HL-60/S4 treated with retinoic acid at 250 ng/mL for 4 days and 3 days (cell line): ENCODE data around the gene RPS6KA2.

Experiments used
- in situ Hi-C: fragments of 300-500 bp; cut with MboI; formaldehyde crosslinking; loops from 2 replicates; pipeline ENCODE4 v1.7.0; 2022; ENCODE audit warnings: low sequenced_read_pairs

The RPS6KA2 gene

GRCh38 chr6:166492092-166492741, 134.8 kb downstream of the RPS6KA2 start:
- in situ Hi-C loops: no loop called here

GRCh38 chr6:166490671-166491500, 136.2 kb downstream of the RPS6KA2 start:
- in situ Hi-C loops: no loop called here

- in situ Hi-C loops: no loop called here
These were observed 137.5 kb downstream of the RPS6KA2 start for GRCh38 chr6:166489301-166490155.

- in situ Hi-C loops: no loop called here
These were observed 138.3 kb downstream of the RPS6KA2 start for GRCh38 chr6:166488701-166489100.

- in situ Hi-C loops: no loop called here
These were observed 138.9 kb downstream of the RPS6KA2 start for GRCh38 chr6:166488076-166488685.

GRCh38 chr6:166487148-166487547, 139.9 kb downstream of the RPS6KA2 start:
- in situ Hi-C loops: no loop called here

GRCh38 chr6:166486536-166486880, 140.5 kb downstream of the RPS6KA2 start:
- in situ Hi-C loops: no loop called here

GRCh38 chr6:166485651-166486535, 141.2 kb downstream of the RPS6KA2 start:
- in situ Hi-C loops: no loop called here

- in situ Hi-C loops: no loop called here
These were observed 142.2 kb downstream of the RPS6KA2 start for GRCh38 chr6:166484863-166485262.

- in situ Hi-C loops: no loop called here
These were observed 143.3 kb downstream of the RPS6KA2 start for GRCh38 chr6:166483573-166484250.

- in situ Hi-C loops: no loop called here
These were observed 144.0 kb downstream of the RPS6KA2 start for GRCh38 chr6:166483026-166483425.

GRCh38 chr6:166478782-166479592, 148.1 kb downstream of the RPS6KA2 start:
- in situ Hi-C loops: no loop called here

GRCh38 chr6:166477647-166478365, 149.2 kb downstream of the RPS6KA2 start:
- in situ Hi-C loops: no loop called here

- in situ Hi-C loops: no loop called here
These were observed 150.3 kb downstream of the RPS6KA2 start for GRCh38 chr6:166476634-166477215.

- in situ Hi-C loops: no loop called here
These were observed 150.9 kb downstream of the RPS6KA2 start for GRCh38 chr6:166476061-166476591.

GRCh38 chr6:166474721-166475565, 152.1 kb downstream of the RPS6KA2 start:
- in situ Hi-C loops: no loop called here
